ENCODE measurements around the gene SYNC.

Gene SYNC

GRCh38 chr1:32702599-32703478 lies at the start of gene SYNC:
Gene SYNC (minus strand): TSS chr1:32702770. CDS start chr1:32702660, 110 bp downstream.
- DNase-seq (ENCODE audit: low read depth in 2 of 2, low spot score in 1 of 2): no peak

- no peak for DNase-seq (ENCODE audit: low read depth in 2 of 2, low spot score in 1 of 2)
Observed at GRCh38 chr1:32749771-32750170, 47.2 kb upstream of the SYNC start.

- DNase-seq (ENCODE audit: low read depth in 2 of 2, low spot score in 1 of 2): no peak
Observed at GRCh38 chr1:32749332-32749731, 46.8 kb upstream of the SYNC start.

- no peak for DNase-seq (ENCODE audit: low read depth in 2 of 2, low spot score in 1 of 2)
Observed at GRCh38 chr1:32748926-32749325, 46.4 kb upstream of the SYNC start.

GRCh38 chr1:32748348-32748747 lies 45.8 kb upstream of the SYNC start:
- no peak for DNase-seq (ENCODE audit: low read depth in 2 of 2, low spot score in 1 of 2)

GRCh38 chr1:32746130-32746529 lies 43.6 kb upstream of the SYNC start:
- no peak for DNase-seq (ENCODE audit: low read depth in 2 of 2, low spot score in 1 of 2)

- DNase-seq (ENCODE audit: low read depth in 2 of 2, low spot score in 1 of 2): no peak
Observed at GRCh38 chr1:32744071-32744425, 41.5 kb upstream of the SYNC start.

- DNase-seq (ENCODE audit: low read depth in 2 of 2, low spot score in 1 of 2): no peak
Observed at GRCh38 chr1:32743380-32744070, 41.0 kb upstream of the SYNC start.

GRCh38 chr1:32742956-32743355 lies 40.4 kb upstream of the SYNC start:
- no peak for DNase-seq (ENCODE audit: low read depth in 2 of 2, low spot score in 1 of 2)

- DNase-seq (ENCODE audit: low read depth in 2 of 2, low spot score in 1 of 2): no peak
Observed at GRCh38 chr1:32742199-32742947, 39.8 kb upstream of the SYNC start.

- DNase-seq (ENCODE audit: low read depth in 2 of 2, low spot score in 1 of 2): no peak
Observed at GRCh38 chr1:32741413-32742198, 39.0 kb upstream of the SYNC start.

- DNase-seq (ENCODE audit: low read depth in 2 of 2, low spot score in 1 of 2): no peak
Observed at GRCh38 chr1:32741059-32741412, 38.5 kb upstream of the SYNC start.

- DNase-seq (ENCODE audit: low read depth in 2 of 2, low spot score in 1 of 2): no peak
Observed at GRCh38 chr1:32736812-32737791, 34.5 kb upstream of the SYNC start.

- no peak for DNase-seq (ENCODE audit: low read depth in 2 of 2, low spot score in 1 of 2)
Observed at GRCh38 chr1:32733582-32734321, 31.2 kb upstream of the SYNC start.

GRCh38 chr1:32729254-32730046 lies 26.9 kb upstream of the SYNC start:
- DNase-seq (ENCODE audit: low read depth in 2 of 2, low spot score in 1 of 2): no peak

GRCh38 chr1:32728413-32729077 lies 26.0 kb upstream of the SYNC start:
- no peak for DNase-seq (ENCODE audit: low read depth in 2 of 2, low spot score in 1 of 2)

GRCh38 chr1:32727876-32728275 lies 25.3 kb upstream of the SYNC start:
- DNase-seq (ENCODE audit: low read depth in 2 of 2, low spot score in 1 of 2): no peak

- DNase-seq (ENCODE audit: low read depth in 2 of 2, low spot score in 1 of 2): no peak
Observed at GRCh38 chr1:32725615-32725982, 23.0 kb upstream of the SYNC start.

All from stimulated activated CD8-positive, alpha-beta memory T cell treated with anti-CD3 and anti-CD28 coated beads, Interleukin-4, amount 100 ng/mL, for 4 hours (primary cell).